SU-DHL-6 (cell line): Measurements from ENCODE around the gene LINGO3.

ENCODE experiments used
- EZH2phosphoT487 ChIP-seq: fragments of 200-600 bp; sonication (generic), shearing (Covaris generic); conservative IDR thresholded peaks from 2 replicates; pipeline ENCODE4 v1.6.1; 2018; ENCODE audit warnings: mild to moderate bottlenecking, antibody characterized with exemption, low read length, moderate library complexity, mixed read lengths
- TF ChIP-seq, protein P1 (sequence below): fragments of 200-600 bp; sonication (generic); IDR thresholded peaks from one replicate; pipeline ENCODE4 v1.5.1; 2017; ENCODE audit warnings: antibody characterized with exemption, mild to moderate bottlenecking, low read length, moderate library complexity; ENCODE audit not compliant: insufficient read depth, poor library complexity, severe bottlenecking

DNA sequence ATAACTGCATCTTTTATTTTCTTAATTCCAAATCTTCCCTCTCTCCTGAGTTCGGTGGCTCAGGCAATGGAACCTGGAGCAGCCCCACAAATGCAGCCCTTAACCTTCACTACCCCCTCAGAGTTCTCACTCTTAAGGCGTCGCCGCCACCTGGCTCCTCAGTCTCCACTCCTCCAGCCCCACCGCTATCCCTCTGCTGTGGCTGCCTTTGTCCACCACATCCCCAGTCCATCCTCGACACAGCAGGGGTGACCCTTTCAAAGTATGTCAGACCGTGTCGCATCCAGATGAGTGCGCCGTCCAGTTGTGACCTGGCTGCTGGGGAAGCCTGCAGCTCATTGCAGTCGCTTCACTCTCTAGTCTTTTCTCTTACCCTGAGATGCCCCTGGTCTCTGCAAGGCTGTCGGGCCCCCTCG is 21.6 kb upstream of the LINGO3 start:
- TF ChIP-seq, protein P1, sequence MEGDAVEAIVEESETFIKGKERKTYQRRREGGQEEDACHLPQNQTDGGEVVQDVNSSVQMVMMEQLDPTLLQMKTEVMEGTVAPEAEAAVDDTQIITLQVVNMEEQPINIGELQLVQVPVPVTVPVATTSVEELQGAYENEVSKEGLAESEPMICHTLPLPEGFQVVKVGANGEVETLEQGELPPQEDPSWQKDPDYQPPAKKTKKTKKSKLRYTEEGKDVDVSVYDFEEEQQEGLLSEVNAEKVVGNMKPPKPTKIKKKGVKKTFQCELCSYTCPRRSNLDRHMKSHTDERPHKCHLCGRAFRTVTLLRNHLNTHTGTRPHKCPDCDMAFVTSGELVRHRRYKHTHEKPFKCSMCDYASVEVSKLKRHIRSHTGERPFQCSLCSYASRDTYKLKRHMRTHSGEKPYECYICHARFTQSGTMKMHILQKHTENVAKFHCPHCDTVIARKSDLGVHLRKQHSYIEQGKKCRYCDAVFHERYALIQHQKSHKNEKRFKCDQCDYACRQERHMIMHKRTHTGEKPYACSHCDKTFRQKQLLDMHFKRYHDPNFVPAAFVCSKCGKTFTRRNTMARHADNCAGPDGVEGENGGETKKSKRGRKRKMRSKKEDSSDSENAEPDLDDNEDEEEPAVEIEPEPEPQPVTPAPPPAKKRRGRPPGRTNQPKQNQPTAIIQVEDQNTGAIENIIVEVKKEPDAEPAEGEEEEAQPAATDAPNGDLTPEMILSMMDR, result no peak
- no peak for TF ChIP-seq EZH2phosphoT487
